B cell (primary cell): ENCODE measurements around the gene PCBP1. TPM values are rescaled to one million over a fixed set of nuclear protein-coding genes. Genes with fewer than 3 reads are reported as not detected.

Experiments used
- ATAC-seq: fragments of 200-7000 bp; cut with Tn5 transposase; one replicate; pipeline ENCODE4 v1.10.0; 2021; ENCODE audit warnings: low read depth, mild to moderate bottlenecking, moderate number of reproducible peaks, moderate library complexity
- CTCF ChIA-PET: fragments of 350-600 bp; sonication (Branson Sonifier 250); formaldehyde crosslinking; loops from one replicate; lab custom pipeline; 2021; ENCODE audit warnings: antibody characterized with exemption, inconsistent platforms; lab: Charles Lee
- POLR2A ChIA-PET: fragments of 350-600 bp; sonication (Branson Sonifier 250); formaldehyde crosslinking; loops from one replicate; lab custom pipeline; 2021; ENCODE audit warnings: antibody characterized with exemption; lab: Charles Lee
- DNase-seq: peaks from one replicate; pipeline ENCODE4 v3.0.0; 2013
- H2AFZ ChIP-seq: 2 replicates; pipeline ENCODE4 v1.6.1; 2012; ENCODE audit warnings: mild to moderate bottlenecking, low read depth, low read length; ENCODE audit not compliant: insufficient read depth, poor library complexity, severe bottlenecking
- H3K27ac ChIP-seq, 2 donors: 1 replicate in 1 of 2; 2 replicates in 1 of 2; pipeline ENCODE4 v1.5.1; 2012 to 2013; ENCODE audit warnings: low read length in 2 of 2, mild to moderate bottlenecking in 2 of 2, moderate library complexity in 1 of 2
- H3K27me3 ChIP-seq, 4 experiments: fragments of 200-600 bp in 1 of 4; sonication (generic) in 1 of 4; replicated peaks in 1 of 4; 1 replicate in 2 of 4; 2 replicates in 2 of 4; pipeline versions ENCODE4 v1.6.1 to v1.7.0; 2013 to 2016; ENCODE audit warnings: low read length in 3 of 4, mild to moderate bottlenecking in 2 of 4, mixed read lengths in 1 of 4, moderate library complexity in 1 of 4; ENCODE audit not compliant: insufficient read depth in 4 of 4, control insufficient read depth in 3 of 4; ENCODE audit errors: control extremely low read depth in 1 of 4
- H3K36me3 ChIP-seq, 2 experiments: replicated peaks in 1 of 2; 1 replicate in 1 of 2; 2 replicates in 1 of 2; pipeline versions ENCODE4 v1.6.1 to v1.7.1; 2013; ENCODE audit warnings: low read length in 1 of 2; ENCODE audit not compliant: insufficient read depth in 2 of 2, control insufficient read depth in 1 of 2; ENCODE audit errors: control extremely low read depth in 1 of 2, extremely low read depth in 1 of 2
- H3K4me1 ChIP-seq, 2 donors: fragments of 200-600 bp in 1 of 2; sonication (generic) in 1 of 2; 1 replicate in 1 of 2; 2 replicates in 1 of 2; pipeline versions ENCODE4 v1.5.1 to v1.6.1; 2013 to 2017; ENCODE audit warnings: low read length in 2 of 2; ENCODE audit not compliant: control insufficient read depth in 2 of 2, insufficient read depth in 2 of 2
- H3K4me2 ChIP-seq: replicated peaks from 2 replicates; pipeline ENCODE3; 2012; ENCODE audit warnings: mild to moderate bottlenecking, low read depth, low read length; ENCODE audit not compliant: poor library complexity, severe bottlenecking
- H3K4me3 ChIP-seq, 5 experiments: fragments of 200-600 bp in 1 of 5; sonication (generic) in 1 of 5; 1 replicate in 3 of 5; 2 replicates in 2 of 5; pipeline versions ENCODE4 v1.5.1 to v1.7.0; 2011 to 2016; ENCODE audit warnings: low read length in 4 of 5, mild to moderate bottlenecking in 4 of 5, low read depth in 2 of 5, control low read depth in 1 of 5, moderate library complexity in 1 of 5; ENCODE audit not compliant: insufficient read depth in 1 of 5; ENCODE audit errors: control extremely low read depth in 1 of 5, extremely low read depth in 1 of 5
- H3K79me2 ChIP-seq: fragments of 200-600 bp; sonication (generic); one replicate; pipeline ENCODE4 v1.6.0; 2016; ENCODE audit warnings: low read length; ENCODE audit not compliant: control insufficient read depth, insufficient read depth
- H3K9ac ChIP-seq: fragments of 200-600 bp; sonication (generic); 2 replicates; pipeline ENCODE4 v1.6.1; 2017; ENCODE audit warnings: mild to moderate bottlenecking, low read length, moderate library complexity
- H3K9me3 ChIP-seq, 3 donors: one replicate each; pipeline versions ENCODE4 v1.6.1 to v1.7.1; 2013; ENCODE audit warnings: low read length in 2 of 3; ENCODE audit not compliant: control insufficient read depth in 2 of 3, insufficient read depth in 1 of 3; ENCODE audit errors: control extremely low read depth in 1 of 3
- H4K20me1 ChIP-seq: 2 replicates; pipeline ENCODE4 v1.6.0; 2012; ENCODE audit warnings: mild to moderate bottlenecking, low read length; ENCODE audit not compliant: insufficient read depth, control insufficient read depth, poor library complexity, severe bottlenecking
- H3K27ac Mint-ChIP-seq: one replicate; pipeline ENCODE4 v1.8.0; 2021; ENCODE audit warnings: mixed read lengths
- H3K27me3 Mint-ChIP-seq: one replicate; pipeline ENCODE4 v1.8.0; 2021; ENCODE audit warnings: mixed read lengths
- H3K4me1 Mint-ChIP-seq: one replicate; pipeline ENCODE4 v1.8.0; 2021; ENCODE audit warnings: mixed read lengths
- H3K4me3 Mint-ChIP-seq: one replicate; pipeline ENCODE4 v1.8.0; 2021; ENCODE audit warnings: mixed read lengths
- H3K9me3 Mint-ChIP-seq: one replicate; pipeline ENCODE4 v1.8.0; 2022; ENCODE audit warnings: mixed read lengths; ENCODE audit not compliant: insufficient read depth
- EZH2 ChIP-seq: IDR thresholded peaks from 2 replicates; pipeline ENCODE4 v1.6.1; 2012; ENCODE audit warnings: borderline replicate concordance, low read depth, mild to moderate bottlenecking, moderate library complexity, low read length; ENCODE audit not compliant: insufficient read depth, poor library complexity, severe bottlenecking
- WGBS: methylation state at CpG from one replicate; pipeline ENCODE4 v1.1.5; 2013; ENCODE audit warnings: missing lambda C conversion rate; ENCODE audit not compliant: insufficient coverage; 5-methylcytosine and 5-hydroxymethylcytosine counted together
- intact Hi-C: fragments of 100-400 bp; cut with micrococcal nuclease; formaldehyde crosslinking; loops from one replicate; pipeline ENCODE4 v1.10.0; 2022
- polyA plus RNA-seq: library from polyadenylated mRNA; depleted of rRNA; stranded (reverse); fragments of >200 nt; gene quantifications from 2 replicates; pipeline ENCODE4 v1.2.3, GENCODE V29; 2012
- total RNA-seq, 2 donors: library from RNA; stranded (reverse); fragments of 120-200 nt in 1 of 2; gene quantifications; 1 replicate in 1 of 2; 2 replicates in 1 of 2; pipeline versions ENCODE4 v1.2.3 to v1.2.4, GENCODE V29; 2013 to 2022
- TF ChIP-seq, protein P1 (sequence below): fragments of 200-600 bp; IDR thresholded peaks from one replicate; pipeline ENCODE4 v1.8.0; 2022; ENCODE audit warnings: antibody characterized with exemption, mild to moderate bottlenecking

The PCBP1 gene
- total and polyA plus RNA-seq, 2 donors (not counting 1 experiment from before 2014, with no cell fraction given) = 172 to 327 TPM

GRCh38 chr2:70047451-70047850 lies 39.8 kb upstream of the PCBP1 start:
- Histone ChIP-seq H3K4me1 (peaks cover 3 to 6% of the 10 kb centered on the region in 2 donors), H3K4me3 (no peak overlapping the region), H3K27ac (no peak overlapping the region), H3K4me2 (no peak overlapping the region), H3K36me3 (peaks cover 8 to 26% of the 10 kb centered on the region in 2 experiments), H3K9ac (no peak overlapping the region), H4K20me1 (no peaks in the 10 kb centered on the region), H3K79me2 (no peaks in the 10 kb centered on the region), H3K27me3 (no peaks in the 10 kb centered on the region), H2AFZ (no peak overlapping the region), H3K9me3 (no peaks in the 10 kb centered on the region)
- H3K4me1 Mint-ChIP-seq = no peaks in the 10 kb centered on the region
- no peak overlapping the region for H3K4me3 Mint-ChIP-seq
- ChIA-PET POLR2A (no interaction called here), CTCF (no interaction called here)
- ATAC-seq (no peak), DNase-seq (no peak)
- no peak for TF ChIP-seq EZH2
- TF ChIP-seq, protein P1, sequence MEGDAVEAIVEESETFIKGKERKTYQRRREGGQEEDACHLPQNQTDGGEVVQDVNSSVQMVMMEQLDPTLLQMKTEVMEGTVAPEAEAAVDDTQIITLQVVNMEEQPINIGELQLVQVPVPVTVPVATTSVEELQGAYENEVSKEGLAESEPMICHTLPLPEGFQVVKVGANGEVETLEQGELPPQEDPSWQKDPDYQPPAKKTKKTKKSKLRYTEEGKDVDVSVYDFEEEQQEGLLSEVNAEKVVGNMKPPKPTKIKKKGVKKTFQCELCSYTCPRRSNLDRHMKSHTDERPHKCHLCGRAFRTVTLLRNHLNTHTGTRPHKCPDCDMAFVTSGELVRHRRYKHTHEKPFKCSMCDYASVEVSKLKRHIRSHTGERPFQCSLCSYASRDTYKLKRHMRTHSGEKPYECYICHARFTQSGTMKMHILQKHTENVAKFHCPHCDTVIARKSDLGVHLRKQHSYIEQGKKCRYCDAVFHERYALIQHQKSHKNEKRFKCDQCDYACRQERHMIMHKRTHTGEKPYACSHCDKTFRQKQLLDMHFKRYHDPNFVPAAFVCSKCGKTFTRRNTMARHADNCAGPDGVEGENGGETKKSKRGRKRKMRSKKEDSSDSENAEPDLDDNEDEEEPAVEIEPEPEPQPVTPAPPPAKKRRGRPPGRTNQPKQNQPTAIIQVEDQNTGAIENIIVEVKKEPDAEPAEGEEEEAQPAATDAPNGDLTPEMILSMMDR = no peak
- no peaks in the 10 kb centered on the region for H3K9me3 Mint-ChIP-seq
- intact Hi-C loops = no loop called here
- WGBS = 92% methylated on average over 2 of the region's 5 CpGs
- no peak overlapping the region for H3K27ac Mint-ChIP-seq
- no peaks in the 10 kb centered on the region for H3K27me3 Mint-ChIP-seq

DNA sequence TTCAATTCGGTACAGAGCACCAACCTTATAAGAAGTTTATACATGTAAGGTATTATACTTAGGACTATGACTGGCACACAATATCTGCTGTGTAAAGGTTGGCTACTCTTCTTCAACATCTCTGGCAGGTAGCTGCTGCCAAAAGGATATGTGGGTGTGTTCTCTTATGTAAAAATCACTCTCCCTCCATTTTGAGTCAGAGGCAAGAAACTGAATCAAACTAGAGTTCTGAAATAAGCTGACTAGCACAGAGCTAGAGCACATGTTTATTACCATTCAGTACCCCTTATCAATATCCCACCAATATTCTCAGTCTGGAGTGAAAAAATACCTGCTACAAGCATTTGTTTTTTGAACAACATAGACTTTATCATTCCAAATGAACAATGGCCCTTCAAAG lies 38.0 kb upstream of the PCBP1 start:
- Histone ChIP-seq H3K9ac (no peak overlapping the region), H3K4me1 (no peaks in the 10 kb centered on the region), H3K4me2 (no peak overlapping the region), H4K20me1 (no peaks in the 10 kb centered on the region), H3K27me3 (no peaks in the 10 kb centered on the region), H3K4me3 (no peak overlapping the region), H3K79me2 (no peaks in the 10 kb centered on the region), H3K36me3 (peaks cover 13 to 33% of the 10 kb centered on the region in 2 experiments), H3K9me3 (no peaks in the 10 kb centered on the region), H3K27ac (no peak overlapping the region), H2AFZ (no peak overlapping the region)
- Mint-ChIP-seq H3K4me3 (no peak overlapping the region), H3K27ac (no peak overlapping the region), H3K4me1 (no peaks in the 10 kb centered on the region), H3K27me3 (no peaks in the 10 kb centered on the region), H3K9me3 (no peaks in the 10 kb centered on the region)
- ATAC-seq (no peak), DNase-seq (no peak)
- intact Hi-C loops = no loop called here
- POLR2A ChIA-PET = no interaction called here
- TF ChIP-seq, protein P1 = no peak
- no peak for TF ChIP-seq EZH2
- WGBS = no CpG with 5 or more reads among the region's 1 CpG
- CTCF ChIA-PET = interaction anchor here (0.6 to 0.8 kb wide), 2 partner anchors 33 to 92 kb away, joined by 3 read pairs; no protein-coding TSS in a partner anchor
